GM15510 (cell line): ENCODE data around the gene GPANK1.

Experiments used
- POLR2A ChIP-seq: IDR thresholded peaks from 3 replicates; pipeline ENCODE4 v1.6.1; 2011; ENCODE audit warnings: borderline replicate concordance; ENCODE audit not compliant: insufficient read length; ENCODE audit errors: extremely low read depth

Gene GPANK1

DNA sequence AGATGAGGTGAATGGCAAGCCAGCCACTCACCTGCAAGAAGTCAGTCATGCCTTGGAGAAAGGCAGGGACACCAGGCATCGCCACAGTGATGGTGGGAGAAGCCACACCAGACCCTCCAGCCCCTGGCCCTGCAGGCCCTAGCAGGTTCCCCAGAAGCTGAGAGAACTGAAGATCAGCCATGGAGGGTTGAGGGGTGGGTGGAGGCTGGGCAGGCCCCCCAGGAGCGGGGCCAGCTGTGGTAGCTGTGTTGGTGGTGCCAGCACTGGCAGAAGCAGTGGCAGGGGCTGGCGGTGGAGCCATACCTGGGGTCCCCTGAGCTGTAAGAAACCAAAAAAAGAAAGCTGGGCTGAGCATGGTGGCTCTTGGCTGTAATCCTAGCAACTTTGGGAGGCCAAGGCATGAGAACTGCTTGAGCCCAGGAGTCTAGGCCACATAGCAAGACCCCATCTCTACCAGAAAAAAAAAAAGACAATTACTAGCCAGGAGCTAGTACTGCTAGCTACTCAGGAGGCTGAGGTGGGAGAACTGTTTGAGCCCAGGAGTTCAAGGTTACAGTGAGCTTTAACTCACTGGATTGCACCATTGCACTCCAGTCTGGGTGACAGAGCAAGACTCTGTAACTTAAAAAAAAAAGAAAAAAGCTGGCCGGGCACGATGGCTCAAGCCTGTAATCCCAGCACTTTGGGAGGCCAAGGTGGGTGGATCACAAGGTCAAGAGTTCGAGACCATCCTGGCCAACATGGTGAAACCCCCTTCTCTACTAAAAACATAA, 21.8 kb downstream of the GPANK1 start:
- no peak for TF ChIP-seq POLR2A

DNA sequence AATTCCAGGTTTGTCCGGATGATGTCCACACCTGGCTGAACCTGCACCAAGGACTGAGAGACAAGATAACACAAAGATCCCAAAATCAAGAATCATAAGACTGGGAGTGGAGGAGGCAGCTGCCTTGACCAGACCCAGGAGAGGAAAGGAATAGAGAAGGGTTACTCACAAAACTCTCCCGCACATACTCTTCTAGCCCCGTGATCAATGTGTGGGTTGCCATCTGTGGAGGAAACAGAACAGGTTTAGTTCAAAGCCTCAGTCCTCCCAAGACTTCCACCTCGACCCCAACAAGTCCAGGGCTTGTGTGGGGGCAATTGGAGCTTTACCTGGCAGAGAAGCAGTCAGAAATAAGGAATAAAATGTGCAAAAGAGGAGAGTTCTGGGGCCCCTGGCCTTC, 23.4 kb downstream of the GPANK1 start:
- TF ChIP-seq POLR2A, result no peak

DNA sequence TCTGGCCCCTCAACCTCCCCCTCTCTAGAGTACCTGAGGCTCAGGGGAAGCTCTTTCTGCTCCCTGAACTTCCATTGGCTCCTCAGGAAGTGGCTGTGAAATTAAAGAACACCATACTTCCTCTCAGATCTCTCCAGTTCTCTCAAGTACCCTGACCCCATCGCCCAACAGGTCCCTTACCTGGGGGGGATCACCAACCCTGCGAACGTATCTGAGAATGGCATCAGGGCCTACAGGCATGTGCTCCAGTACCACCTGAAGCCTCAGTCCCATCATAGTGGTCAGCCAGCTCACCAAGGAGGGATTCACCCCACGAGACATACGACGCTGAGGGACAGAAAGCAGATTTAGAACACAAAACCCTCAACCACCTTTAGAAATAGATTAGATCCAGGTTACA, 24.2 kb downstream of the GPANK1 start:
- no peak for TF ChIP-seq POLR2A

DNA sequence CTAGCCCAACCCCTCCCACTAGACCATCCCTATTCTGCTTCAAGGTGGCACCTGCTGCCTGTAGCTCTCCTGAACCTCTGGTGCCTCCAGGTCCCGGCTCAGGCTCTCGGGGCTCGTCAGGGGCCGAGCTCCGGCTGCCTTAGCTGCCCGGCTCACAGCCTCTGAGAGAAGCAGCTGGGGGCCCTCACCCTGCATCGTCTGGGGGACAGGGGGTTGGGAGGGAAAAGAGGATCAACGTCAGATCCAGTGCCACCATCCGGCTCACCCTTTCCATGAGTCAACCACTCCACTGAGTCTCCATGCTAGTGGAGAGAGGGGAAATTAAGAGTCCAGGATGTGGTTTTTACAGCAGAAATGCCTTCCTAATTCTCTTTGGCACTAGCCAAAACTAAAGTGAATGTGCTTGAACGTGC, 25.3 kb downstream of the GPANK1 start:
- TF ChIP-seq POLR2A, result no peak

DNA sequence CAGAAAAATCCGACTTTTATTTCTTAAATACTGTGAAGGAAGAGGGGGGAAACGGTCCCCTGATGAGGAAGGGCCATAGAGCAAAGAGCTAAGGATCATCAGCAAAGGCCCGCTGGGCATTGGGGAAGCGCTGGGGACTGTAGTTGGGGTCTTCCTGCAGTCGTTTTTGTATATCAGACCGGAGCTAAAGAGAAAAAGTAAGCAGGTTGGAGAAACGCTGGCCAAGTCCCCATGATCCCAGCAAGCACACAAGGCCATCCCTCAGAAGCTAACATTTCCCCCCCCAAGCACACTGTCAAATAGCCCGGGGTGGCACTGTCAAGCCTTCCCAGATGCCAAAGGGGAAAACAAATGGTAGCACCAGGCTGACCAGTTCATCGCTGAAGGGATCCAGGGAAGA, 25.8 kb downstream of the GPANK1 start:
- no peak for TF ChIP-seq POLR2A

DNA sequence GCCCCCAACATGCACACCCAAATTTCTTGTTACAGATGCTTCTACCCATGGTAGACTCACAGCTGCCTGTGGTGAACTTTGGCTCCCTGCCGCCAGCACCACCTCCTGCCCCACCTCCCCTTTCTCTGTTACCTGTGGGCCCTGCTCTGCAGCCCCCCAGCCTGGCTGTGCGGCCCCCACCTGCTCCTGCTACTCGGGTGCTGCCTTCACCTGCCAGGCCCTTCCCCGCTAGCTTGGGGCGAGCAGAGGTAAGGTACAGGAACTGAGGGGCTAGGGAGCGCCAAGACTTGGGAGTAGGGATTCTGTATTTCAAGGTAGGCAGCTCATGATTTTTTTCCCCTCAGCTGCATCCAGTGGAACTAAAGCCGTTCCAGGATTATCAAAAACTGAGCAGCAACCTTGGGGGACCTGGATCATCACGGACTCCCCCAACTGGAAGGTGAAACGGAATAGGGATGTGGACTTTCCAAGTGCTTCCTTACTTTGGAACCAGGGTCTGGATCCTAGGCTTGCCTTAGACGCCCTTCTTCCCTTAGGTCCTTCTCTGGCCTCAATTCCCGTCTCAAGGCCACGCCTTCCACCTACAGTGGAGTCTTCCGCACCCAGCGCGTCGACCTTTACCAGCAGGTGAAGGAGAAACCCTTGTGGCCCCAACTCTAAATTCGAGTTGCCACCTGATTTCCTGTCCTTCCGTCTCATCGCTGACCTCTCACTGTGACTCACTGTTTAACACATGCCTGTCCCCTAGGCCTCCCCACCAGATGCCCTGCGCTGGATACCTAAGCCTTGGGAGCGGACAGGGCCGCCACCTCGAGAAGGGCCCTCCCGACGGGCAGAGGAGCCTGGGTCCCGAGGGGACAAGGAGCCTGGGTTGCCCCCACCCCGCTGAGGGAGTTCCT, 27.9 kb downstream of the GPANK1 start:
- TF ChIP-seq POLR2A, result no peak

DNA sequence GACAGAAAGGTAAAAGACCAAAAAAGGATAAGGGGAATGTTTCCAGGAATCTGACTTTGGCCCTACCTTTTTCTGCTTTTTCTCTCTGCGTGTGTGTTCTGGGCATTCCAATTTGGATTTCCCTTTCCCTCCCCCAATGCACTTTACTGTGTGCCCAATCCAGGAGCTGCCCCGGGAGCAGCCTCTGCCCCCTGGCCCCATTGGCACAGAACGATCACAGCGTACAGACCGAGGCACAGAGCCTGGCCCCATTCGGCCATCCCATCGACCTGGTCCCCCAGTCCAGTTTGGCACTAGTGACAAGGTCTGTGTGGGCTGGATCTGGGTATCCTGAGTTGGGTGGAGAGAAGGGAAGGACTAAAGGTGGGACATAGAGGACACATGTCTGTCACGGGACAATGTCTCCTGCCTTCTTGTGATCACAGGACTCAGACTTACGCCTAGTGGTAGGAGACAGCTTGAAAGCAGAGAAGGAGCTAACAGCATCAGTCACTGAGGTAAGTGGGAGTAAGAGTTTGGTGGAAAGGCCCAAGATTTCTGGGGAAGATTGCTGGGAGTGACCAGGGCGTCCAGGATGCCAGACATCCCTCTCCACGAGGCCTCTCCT, 29.7 kb downstream of the GPANK1 start:
- no peak for TF ChIP-seq POLR2A

DNA sequence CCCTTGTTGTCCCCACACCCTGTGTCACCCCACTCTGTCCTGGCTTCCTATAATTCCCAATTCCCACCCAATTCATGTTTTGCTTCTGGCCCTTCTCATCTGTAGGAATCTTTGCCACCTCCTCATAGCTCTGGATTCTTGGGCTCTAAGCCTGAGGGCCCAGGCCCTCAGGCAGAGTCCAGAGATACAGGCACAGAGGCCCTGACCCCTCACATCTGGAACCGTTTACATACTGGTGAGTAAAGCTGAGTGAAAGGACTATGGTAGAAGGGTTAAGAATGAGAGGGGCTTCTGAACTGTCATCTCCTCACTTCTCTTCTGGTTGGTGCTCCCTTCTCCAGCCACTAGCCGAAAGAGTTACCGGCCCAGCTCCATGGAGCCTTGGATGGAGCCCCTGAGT, 30.7 kb downstream of the GPANK1 start:
- TF ChIP-seq POLR2A, result no peak

DNA sequence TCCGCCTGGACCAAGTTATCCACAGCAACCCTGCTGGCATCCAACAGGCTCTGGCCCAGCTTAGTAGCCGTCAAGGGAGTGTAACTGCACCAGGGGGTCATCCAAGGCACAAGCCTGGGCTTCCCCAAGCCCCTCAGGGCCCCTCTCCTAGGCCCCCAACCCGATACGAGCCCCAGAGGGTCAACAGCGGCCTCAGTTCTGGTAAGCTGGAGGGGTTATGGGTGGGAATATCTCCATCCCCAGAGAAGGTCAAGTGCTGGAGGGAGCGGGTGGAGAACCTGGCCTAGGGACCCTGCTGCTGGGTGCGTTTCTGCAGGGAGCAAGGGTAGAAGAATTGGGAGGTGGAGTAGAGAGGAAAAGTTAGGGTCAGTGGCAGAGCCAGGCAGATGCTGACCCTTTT, 31.4 kb downstream of the GPANK1 start:
- TF ChIP-seq POLR2A, result no peak

DNA sequence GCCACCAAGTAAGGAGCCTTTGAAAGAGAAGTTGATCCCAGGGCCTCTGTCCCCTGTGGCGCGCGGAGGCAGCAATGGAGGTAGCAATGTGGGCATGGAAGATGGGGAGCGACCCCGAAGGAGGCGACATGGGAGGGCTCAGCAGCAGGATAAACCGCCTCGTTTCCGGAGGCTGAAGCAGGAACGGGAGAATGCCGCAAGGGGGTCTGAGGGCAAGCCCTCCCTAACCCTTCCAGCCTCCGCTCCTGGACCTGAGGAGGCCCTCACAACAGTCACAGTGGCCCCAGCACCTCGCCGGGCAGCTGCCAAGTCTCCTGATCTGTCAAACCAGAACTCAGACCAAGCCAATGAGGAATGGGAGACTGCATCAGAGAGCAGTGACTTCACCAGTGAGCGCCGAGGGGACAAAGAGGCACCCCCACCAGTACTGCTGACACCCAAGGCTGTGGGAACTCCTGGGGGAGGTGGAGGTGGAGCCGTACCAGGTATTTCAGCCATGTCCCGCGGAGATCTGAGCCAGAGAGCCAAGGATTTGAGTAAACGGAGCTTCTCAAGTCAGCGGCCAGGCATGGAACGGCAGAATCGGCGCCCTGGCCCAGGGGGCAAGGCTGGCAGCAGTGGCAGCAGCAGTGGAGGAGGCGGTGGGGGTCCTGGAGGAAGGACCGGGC, 32.4 kb downstream of the GPANK1 start:
- no peak for TF ChIP-seq POLR2A

DNA sequence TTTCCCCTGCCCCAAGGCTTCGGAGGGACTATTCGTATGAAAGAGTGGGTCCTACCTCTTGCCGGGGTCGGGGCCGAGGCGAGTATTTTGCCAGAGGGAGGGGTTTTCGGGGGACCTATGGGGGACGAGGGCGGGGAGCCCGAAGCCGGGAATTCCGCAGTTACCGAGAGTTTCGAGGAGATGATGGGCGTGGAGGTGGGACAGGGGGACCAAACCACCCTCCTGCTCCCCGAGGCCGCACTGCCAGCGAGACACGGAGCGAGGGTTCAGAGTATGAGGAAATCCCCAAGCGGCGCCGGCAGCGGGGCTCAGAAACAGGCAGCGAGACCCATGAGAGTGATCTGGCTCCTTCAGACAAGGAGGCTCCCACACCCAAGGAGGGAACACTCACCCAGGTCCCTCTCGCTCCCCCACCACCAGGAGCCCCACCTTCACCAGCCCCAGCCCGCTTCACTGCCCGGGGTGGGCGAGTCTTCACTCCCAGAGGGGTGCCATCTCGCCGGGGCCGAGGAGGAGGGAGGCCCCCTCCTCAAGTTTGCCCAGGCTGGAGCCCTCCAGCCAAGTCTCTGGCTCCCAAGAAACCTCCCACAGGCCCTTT, 33.0 kb downstream of the GPANK1 start:
- TF ChIP-seq POLR2A, result no peak

DNA sequence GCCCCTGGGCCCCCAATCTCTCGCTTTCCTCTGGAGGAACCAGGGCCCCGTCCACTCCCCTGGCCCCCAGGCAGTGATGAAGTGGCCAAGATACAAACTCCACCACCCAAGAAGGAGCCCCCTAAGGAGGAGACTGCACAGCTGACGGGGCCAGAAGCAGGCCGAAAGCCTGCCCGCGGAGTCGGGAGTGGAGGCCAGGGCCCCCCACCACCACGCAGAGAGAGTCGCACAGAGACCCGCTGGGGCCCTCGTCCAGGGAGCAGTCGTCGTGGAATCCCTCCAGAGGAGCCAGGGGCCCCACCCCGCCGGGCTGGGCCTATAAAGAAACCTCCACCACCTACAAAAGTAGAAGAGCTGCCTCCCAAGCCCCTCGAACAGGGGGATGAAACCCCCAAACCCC, 33.6 kb downstream of the GPANK1 start:
- TF ChIP-seq POLR2A, result no peak

DNA sequence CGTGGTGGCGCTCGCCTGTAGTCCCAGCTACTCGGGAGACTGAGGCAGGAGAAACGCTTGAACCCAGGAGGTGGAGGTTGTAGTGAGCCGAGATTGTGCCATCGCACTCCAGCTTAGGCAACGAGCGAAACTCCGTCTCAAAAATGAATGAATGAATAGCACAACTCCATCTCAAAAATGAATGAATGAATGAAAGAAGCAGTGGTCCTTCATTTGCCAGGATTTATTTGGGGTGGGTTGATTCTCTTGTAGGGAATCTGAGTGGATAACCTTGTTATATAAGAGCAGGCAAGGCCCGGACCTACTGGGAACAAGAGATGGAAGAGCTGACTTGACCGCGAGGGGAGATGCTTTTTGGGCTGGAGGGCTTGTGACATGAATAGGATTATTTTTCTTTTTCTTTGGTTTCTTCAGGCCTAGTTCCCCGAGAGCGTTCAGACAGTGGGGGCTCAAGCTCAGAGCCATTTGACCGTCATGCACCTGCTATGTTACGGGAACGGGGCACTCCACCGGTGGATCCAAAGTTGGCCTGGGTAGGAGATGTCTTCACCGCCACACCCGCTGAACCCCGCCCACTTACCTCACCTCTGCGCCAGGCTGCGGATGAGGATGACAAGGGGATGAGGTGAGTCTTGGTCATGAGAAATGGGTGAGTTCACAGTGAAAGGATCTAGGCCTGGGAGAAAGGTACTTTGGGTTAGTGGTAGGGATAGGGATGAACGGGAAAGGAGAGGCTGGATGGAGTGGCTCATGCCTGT, 34.4 kb downstream of the GPANK1 start:
- TF ChIP-seq POLR2A, result no peak

DNA sequence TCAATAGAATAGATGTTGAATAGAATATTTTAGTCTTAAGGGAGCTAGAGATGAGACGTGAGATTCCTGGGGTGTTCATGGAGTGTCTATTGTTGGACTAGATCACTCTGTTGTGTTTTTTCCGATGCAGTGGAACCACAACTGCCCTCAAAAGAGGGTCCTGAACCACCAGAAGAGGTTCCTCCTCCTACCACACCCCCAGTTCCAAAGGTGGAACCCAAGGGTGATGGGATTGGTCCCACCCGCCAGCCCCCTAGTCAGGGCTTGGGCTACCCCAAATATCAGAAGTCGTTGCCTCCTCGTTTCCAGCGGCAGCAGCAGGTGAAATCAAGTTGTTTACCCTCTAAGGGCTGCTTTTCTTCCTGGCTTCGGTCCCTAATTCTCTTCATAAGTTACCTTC, 35.8 kb downstream of the GPANK1 start:
- TF ChIP-seq POLR2A, result no peak
